ENCODE data around the gene RCSD1.

The RCSD1 gene

GRCh38 chr1:167644551-167644950 is 14.5 kb downstream of the RCSD1 start:
- DNase-seq, result no peak

GRCh38 chr1:167645140-167645541 is 15.1 kb downstream of the RCSD1 start:
- no peak for DNase-seq

DNA sequence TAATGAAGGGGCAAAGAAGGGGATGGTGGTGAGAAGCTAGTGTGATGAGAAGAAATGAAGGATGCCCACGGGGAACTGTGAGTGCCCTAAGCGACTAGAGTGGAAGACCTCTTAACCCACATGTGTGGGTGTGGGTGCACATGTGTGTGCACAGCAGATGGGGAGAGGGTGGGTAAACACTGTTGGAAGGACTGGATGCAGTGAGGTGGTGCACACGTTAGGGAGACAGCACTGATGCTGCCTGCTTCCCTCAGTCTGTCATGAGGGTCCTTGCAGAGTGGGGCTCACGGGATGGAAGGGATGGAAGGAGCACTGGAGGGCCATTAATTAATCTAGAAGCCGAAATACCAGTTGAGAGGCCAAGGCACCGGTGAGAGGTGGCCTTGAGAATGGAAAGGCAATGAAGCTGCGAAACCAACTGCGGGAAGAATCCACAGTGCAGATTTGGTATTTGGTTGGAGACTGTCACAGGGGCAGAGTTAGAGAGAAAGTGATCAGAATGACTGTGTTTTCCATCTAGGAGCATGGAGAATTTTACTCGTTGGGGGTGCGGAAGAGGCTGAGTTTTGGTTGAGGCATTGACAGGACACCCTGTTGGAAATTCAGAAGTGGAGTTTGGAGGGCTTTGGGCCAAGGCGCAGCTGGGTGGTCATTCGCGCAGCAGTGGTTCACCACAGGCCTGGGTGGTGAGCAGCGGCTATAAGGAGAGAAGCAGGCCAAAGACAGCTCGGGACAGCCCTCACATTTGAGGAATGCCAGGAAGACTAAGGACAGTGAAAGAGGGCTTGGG is 15.8 kb downstream of the RCSD1 start:
- DNase-seq, result no peak

- peak; percentile 25 for DNase-seq
Observed at GRCh38 chr1:167648252-167648849, 18.3 kb downstream of the RCSD1 start.

- peak; percentile 76 for DNase-seq
Observed at GRCh38 chr1:167648978-167649744, 19.1 kb downstream of the RCSD1 start.

DNA sequence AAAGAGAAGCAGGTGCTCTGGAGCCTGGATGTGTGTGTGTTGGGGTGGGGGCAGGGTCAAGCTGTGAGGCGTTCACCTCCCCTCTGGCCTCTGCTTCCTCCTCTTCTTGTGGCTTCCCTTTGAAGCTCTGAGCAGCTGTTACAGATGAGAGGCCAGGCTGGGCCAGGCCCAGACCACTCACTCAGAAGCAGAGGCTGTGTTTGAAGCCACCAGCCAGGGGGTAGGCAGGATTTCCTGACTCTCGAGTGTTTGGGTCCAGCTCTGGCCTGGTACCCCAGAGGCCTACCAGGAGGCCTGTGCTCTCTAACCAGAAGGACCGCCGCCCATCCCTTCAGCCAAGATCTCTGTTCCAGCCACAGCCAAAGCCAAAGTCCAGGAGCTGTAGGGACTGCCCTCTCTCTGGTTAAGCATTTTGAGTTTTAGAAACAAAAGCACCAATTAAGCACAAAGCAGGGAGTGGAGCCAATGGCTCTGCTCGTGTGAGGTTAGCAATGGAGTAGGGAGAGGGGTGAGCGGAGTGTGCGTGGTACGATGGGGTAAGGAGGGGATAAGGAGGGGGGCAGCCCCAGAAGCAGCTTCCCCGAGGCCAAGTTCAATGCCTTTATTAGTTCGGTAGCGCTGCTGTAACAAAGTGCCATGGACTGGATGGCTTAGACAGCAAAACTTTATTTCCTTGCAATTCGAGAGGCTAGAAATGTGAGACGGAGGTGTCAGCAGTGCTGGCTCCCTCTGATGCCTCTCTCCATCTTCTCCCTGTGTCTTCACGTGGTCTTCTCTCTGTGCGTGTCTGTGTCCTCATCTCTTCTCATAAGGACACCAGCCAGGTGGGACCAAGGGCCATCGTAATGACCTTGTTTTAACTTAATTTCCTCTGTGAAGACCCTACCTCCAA is 20.5 kb downstream of the RCSD1 start:
- DNase-seq, result peak; percentile 60

DNA sequence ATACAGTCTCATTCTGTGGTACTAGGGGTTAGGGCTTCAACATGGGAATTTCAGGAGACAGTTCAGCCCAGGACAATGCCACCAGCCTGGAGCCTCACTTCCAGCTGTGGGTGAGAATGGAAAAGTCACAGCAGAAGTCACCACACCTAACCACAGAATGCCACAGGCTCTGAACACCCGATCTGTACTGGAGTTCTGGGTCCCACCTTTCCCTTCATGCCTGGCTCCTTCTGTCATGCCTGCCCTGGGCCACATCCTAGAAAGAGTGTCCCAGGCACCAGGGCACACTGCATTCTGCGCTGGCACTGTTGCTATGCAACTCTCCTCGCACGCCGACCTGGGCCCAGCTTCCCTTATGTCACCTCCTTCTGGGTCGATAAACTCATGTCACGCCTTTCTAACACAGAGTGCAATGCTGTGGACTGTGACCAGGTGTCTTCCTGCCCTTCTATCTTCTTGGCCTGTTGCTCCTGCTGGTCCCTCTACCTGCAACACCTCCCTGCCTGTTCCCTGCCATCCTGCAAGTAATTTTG is 21.2 kb downstream of the RCSD1 start:
- DNase-seq, result no peak

DNA sequence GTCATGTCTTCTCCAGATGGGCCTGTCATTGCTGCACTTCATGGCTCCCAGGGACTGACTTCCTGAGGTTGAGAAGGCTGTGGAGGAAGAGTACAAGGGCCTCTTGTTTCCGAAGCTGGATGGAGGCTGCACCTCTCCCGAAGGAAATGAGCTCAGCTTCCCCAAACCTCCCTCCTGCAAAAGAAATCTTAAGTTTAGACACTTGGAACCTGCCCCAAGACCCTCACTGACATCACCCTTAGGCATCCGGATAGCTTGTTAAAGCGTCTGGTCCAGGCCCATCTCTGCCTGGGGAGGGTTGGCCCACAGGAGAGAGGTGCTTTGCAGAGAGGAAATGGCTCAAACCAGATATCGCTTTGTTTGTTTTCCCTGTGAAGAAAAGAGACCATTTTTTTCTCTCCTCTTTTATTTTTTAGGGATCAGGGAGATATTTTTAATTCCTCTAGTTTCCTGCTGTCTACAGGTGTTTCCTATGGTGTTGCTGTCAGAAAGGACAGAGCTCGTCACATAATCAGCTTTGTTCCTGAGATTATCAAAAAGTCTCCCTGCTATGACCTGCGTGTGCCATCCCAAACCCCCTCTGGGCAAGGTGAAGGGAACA is 25.0 kb downstream of the RCSD1 start:
- no peak for DNase-seq

DNA sequence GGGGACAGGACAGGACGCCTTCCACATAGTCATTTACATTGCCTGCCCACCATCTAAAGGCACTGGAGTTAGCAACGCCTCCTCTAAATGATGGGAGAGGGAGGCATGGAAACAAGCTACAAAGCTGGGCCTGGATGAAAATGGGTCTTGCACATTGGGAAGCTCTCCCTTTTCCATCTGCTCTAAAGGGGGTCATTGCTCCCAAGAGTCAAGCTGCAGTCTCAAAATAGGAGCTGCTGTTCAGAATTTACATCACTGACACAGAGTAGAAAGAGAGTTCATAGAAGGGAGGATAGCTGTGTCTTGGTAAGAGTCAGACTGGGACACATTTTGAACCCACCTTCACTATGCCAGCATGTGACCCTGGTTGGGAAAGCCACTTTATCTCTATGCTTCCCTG is 26.6 kb downstream of the RCSD1 start:
- DNase-seq, result no peak

DNA sequence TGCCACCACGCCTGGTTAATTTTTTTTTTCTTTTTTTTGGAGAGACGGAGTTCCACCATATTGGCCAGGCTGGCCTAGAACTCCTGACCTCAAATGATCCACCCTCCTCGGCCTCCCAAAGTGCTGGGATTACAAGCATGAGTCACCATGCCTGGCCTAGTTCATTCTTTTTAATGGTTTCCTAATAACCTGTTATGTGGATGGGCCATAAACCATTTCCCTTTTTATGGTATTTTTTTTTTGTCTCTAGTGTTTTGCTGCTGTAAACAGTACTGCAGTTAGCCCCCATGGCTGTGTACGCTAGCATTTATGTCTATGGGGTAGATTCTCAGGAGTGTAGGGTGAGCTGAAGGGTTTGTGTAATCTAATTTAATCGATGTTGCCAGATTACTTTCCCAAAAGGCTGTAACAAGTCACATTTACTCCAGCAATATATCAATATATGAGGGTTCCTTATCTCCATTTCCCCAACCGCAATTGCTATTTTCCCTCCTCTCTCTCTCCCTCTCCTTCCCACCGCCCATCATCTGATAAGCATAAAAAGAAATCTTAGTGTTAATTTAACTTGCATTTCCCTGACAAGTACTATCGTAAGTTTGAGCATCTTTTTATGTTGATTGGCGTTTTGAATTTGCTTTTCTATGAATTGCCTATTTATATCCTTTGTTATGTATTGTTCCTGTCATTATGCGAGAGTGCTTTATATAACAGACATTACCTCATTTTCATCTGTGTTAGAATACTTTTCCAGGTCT is 28.7 kb downstream of the RCSD1 start:
- peak; percentile 83 for DNase-seq

DNA sequence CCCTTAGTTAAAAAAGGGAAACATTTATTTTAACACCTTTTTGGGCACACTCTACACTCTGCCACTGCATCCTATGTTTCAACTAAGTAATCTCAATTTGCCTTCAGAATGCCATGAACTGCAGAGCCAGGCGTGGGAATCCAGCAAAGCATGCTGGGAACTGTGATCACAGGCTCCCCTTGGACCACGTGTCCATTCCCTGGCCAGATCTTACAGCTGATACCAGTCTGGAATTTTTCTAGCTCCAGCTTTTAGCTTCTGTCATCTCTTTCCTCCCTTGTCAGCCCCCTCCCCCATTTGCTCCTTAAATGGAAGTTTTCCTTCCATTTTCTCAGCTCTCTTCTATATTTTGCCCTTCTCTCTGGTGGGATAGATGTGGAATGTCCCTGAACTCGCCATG is 29.4 kb downstream of the RCSD1 start:
- DNase-seq, result no peak

- no peak for DNase-seq
Observed at GRCh38 chr1:167659881-167660280, 29.8 kb downstream of the RCSD1 start.

DNA sequence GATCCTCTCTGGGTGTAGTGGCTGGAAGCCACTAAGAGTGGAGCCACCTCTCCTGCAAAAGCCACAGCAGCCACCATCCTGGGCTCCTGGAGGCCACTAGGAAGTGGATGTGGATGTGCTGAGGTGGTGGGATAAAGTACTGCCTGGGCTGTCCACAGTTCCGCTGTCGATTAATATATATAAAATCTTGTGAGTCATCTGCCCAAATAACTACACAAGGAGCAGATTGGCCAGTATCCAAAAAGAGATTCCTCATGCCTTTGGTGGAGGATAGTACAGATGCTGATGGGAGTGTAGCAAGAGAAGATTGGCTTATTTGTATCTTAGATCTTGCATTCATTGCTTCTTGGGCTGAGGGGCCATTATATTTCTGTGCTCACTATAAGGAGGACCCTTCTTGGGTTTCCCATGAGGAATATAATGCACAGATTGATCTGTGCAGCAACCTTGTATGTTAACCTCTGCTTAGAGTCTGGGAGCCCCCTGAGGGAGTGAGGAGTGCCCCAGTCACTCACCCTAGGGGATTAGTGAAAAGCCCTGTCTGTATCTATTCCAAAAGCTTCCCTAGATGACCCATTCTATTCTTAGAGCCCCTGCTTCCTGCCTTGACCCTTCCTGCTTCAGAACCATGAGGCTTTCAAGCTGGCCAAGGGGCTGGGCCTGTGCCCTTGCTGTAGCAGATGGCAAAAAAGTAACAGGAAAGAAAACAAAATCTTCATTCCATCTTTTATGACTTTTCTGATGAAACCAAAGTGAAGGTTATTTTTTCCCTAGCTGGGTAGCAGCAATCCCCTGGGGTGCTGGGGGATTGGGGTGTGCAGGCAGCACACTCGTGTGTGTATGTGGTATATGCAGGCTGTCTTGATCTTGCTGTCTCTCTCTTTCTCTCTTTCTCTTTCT is 31.7 kb downstream of the RCSD1 start:
- DNase-seq, result no peak

DNA sequence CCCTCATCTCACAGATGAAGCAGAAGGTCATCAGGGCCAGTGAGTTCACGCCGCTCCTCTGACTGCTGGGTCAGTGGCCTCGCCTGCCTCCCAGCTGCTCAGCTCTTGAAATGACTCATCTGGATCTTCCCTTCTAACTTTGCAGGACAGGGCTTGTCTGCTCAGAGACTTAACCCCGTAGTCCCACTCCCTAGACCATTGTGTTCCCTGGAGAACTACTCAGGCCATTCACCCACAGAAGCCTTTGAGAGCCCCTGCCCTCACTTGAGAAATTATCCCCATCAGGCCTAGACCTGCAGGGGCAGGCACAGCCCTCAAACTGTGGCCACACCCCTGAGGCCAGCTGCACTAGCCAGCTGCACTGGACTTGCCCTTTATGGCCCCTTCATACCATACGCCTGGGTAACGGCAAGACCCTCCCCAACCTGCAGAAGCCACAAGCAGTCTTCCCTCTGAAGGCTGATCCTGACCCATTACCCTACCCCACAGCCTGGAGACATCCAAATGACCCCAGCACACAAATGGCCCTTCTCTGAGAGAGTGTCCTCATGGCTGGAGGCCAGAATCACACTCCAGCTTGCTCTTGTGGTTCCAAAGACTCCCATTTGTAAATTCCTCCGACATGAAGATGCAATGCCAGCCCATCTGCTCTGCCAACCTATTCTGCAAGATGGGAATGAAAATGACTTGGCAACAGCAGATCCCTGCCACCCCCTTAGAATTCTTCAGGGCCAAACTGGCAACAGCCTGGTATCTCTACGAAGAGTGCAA is 33.2 kb downstream of the RCSD1 start:
- no peak for DNase-seq

DNA sequence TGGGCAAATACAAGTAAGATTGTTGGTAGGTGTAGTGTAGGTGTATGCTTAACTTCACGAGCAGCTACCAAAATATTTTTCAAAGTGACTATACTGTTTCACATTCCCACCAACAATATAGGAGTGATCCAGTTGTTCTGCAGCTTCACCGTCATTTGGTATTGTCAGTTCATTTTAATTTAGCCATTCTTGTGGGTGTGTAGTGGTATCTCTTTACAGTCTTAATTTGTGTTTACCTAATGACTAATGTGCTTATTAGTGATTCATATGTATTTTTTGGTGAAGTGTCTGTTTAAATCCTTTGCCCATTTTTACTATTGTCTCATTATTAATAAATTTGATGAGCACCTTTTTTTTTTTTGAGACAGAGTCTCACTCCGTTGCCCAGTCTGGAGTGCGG is 35.4 kb downstream of the RCSD1 start:
- no peak for DNase-seq

DNA sequence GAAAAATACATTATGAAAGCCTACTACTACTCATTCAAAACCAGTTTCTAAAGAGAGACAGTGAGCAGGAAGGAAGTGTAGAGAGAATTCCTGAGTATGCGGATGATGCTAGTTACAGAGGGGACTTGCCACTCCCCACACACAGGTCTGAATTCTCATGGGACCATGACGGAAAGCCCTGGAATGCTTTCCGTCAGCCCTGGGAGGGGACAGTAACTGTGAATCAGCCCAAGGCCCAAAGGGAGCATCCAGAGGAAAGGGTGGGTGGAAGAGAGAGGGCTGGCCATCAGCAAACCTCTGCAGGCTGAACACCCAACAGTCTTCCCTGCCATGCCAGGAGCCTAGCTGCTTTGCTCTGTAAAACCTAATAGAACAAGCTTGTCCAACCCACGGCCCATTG is 36.4 kb downstream of the RCSD1 start:
- DNase-seq, result no peak

GRCh38 chr1:167667536-167667935 is 37.5 kb downstream of the RCSD1 start:
- DNase-seq, result no peak

- peak; percentile 64 for DNase-seq
Observed at GRCh38 chr1:167668108-167668507, 38.1 kb downstream of the RCSD1 start.
